NCI-H345 treated with DMSO at 0.1 percent for 48 hours (cell line): Measurements from ENCODE around the gene TAAR9.

ENCODE experiments used
- DNase-seq: peaks from one replicate; lab custom pipeline; 2025; ENCODE audit not compliant: unreplicated experiment; lab: John Stamatoyannopoulos, UW

TAAR9 gene

GRCh38 chr6:132537977-132538376, at the start of gene TAAR9:
TAAR9 (plus strand) TSS chr6:132538277; CDS start chr6:132538290, 13 bp downstream.
- no peak for DNase-seq

- no peak for DNase-seq
These were observed 48.7 kb upstream of the TAAR9 start for GRCh38 chr6:132489376-132489775.

GRCh38 chr6:132490024-132490423, 48.1 kb upstream of the TAAR9 start:
- no peak for DNase-seq

GRCh38 chr6:132490478-132491204, 47.4 kb upstream of the TAAR9 start:
- DNase-seq: no peak

GRCh38 chr6:132491303-132491702, 46.8 kb upstream of the TAAR9 start:
- no peak for DNase-seq

- DNase-seq: no peak
These were observed 46.2 kb upstream of the TAAR9 start for GRCh38 chr6:132491881-132492280.

- no peak for DNase-seq
These were observed 43.1 kb upstream of the TAAR9 start for GRCh38 chr6:132494954-132495353.

GRCh38 chr6:132495604-132496079, 42.4 kb upstream of the TAAR9 start:
- DNase-seq: no peak

GRCh38 chr6:132496519-132497180, 41.4 kb upstream of the TAAR9 start:
- no peak for DNase-seq

- no peak for DNase-seq
These were observed 39.4 kb upstream of the TAAR9 start for GRCh38 chr6:132498638-132499037.

- no peak for DNase-seq
These were observed 38.3 kb upstream of the TAAR9 start for GRCh38 chr6:132499757-132500156.

GRCh38 chr6:132504757-132505156, 33.3 kb upstream of the TAAR9 start:
- DNase-seq: no peak

- no peak for DNase-seq
These were observed 32.9 kb upstream of the TAAR9 start for GRCh38 chr6:132505158-132505557.

GRCh38 chr6:132506461-132506860, 31.6 kb upstream of the TAAR9 start:
- DNase-seq: no peak

GRCh38 chr6:132506869-132507808, 30.9 kb upstream of the TAAR9 start:
- DNase-seq: no peak

- no peak for DNase-seq
These were observed 26.8 kb upstream of the TAAR9 start for GRCh38 chr6:132511210-132511830.

GRCh38 chr6:132511831-132512220, 26.3 kb upstream of the TAAR9 start:
- no peak for DNase-seq

GRCh38 chr6:132512342-132512637, 25.8 kb upstream of the TAAR9 start:
- DNase-seq: no peak

GRCh38 chr6:132512638-132513632, 25.1 kb upstream of the TAAR9 start, which contains the start of gene STX7:
STX7 (minus strand) TSS chr6:132513116; CDS start chr6:132503530, 9,586 bp downstream.
- DNase-seq: peak; percentile 84
